ENCODE data around the gene KCP.

The KCP gene

DNA sequence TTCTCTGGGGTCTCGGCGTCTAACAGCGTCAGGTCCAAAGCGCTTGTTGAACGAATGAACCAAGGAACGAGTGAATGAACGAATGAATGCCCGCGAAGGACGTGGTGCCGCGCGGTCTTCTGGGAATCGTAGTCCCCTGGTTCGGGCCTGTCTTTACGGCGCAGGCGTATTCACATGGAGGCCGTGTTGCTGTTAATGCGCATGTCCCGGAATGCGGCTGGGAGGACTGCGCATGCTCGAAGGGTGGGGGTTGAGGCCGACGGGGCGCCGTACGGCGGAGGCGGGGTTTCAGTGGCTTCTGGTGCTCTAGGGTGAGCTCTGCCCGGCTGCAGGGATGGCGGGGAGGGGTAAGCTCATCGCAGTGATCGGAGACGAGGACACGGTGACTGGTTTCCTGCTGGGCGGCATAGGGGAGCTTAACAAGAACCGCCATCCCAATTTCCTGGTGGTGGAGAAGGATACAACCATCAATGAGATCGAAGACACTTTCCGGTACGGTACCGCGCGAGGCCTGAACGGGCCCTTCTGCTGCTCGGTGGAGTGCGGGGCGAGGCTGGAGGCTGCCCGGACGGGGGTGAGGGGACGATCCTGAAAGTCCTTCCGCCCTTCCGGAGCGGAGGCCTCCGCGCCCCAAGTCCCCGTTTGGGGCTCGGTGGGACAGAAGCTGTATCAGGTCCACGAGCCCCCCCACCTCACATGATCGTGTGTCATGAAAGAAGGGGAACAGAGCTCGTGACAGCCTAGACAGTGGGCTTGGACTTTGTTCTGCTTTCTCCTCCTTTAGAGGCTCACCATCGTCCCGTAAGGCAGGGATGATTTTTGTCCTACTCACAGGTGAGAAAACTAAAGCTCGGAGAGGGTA, 47.7 kb downstream of the KCP start, which contains the start of gene ATP6V1F:
TSS of gene ATP6V1F (plus strand) at position 286 of the 862 bp plus-strand sequence. CDS start at position 335, 49 bp downstream.
- no peak for TF ChIP-seq GATA3 (IDR thresholded peaks at IDR 0.05; ENCODE audit: low read depth, low read length)
- peak; percentile 32; the same call in 1 of the 2 replicates for TF ChIP-seq GATA2 (IDR thresholded peaks at IDR 0.05; ENCODE audit: low read depth, low read length)

DNA sequence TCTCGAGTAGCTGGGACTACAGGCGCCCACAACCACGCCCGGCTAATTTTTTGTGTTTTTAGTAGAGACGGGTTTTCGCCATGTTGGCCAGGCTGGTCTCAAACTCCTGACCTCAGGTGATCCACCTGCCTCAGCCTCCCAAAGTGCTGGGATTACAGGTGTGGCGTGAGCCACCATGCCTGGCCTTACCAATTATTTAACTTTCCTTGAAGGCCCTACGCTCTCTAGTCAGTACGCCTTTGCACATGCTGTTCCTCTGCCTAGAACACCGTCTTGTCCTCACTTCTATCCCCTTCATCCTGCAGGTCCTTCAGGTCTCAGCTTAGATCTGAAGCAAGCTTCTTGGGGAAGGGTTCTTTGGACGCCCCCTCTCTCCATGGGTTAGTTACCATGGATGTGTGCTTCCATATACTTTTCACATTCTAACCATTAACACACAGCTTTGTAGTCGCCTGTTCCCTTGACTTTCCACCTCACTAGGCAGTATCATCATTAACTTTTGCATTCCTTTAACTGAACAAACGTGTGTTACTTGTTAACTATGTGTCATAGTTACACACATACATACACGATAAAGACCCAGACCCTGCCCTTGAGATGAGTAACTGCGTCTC, 48.4 kb downstream of the KCP start:
- TF ChIP-seq GATA2 (IDR thresholded peaks at IDR 0.05; ENCODE audit: low read depth, low read length) (no peak), GATA3 (IDR thresholded peaks at IDR 0.05; ENCODE audit: low read depth, low read length) (no peak)

DNA sequence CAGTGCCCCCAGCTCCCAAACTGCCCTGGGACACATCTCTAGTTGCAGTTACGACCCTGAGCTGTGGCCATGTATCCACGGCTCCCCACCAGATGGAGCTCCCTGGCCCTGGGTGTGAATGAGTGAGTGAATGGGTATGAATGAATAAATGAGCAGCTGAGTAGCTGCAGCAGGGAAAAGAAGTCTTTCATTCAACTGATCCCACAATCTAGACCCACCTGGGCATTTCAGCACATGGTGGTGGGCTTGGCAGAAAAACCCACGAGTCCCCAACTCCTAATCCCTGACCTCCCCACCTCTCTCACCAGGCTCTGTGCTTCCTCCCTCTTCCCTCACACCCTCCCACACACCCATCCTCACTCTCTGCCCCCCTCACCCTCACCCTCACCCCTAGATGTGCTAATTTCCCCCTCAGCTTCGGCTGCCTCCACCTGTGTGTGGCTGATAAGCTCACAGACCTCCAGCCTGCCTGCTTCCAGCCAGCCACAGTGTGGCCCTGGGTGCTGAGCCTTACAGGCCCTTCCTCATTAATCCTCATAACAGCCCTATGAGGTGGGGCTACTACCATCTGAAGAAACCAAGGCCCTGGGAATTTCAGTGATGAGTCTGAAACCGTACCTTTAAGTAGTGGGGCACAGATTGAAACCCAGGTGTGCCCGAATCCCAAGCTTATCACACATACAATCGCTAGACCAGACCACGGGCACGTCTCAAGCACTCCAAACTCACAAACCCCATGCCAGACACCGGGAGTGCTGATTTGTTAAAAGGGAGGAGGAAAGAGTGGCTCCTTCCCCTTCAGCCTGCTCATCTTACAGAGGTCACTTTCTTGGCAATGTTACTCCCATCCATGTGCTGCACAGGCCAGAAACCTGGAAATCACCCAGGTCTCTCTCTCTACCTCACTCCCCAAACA, 50.1 kb downstream of the KCP start:
- no peak for TF ChIP-seq GATA2 (IDR thresholded peaks at IDR 0.05; ENCODE audit: low read depth, low read length)
- no peak for TF ChIP-seq GATA3 (IDR thresholded peaks at IDR 0.05; ENCODE audit: low read depth, low read length)

DNA sequence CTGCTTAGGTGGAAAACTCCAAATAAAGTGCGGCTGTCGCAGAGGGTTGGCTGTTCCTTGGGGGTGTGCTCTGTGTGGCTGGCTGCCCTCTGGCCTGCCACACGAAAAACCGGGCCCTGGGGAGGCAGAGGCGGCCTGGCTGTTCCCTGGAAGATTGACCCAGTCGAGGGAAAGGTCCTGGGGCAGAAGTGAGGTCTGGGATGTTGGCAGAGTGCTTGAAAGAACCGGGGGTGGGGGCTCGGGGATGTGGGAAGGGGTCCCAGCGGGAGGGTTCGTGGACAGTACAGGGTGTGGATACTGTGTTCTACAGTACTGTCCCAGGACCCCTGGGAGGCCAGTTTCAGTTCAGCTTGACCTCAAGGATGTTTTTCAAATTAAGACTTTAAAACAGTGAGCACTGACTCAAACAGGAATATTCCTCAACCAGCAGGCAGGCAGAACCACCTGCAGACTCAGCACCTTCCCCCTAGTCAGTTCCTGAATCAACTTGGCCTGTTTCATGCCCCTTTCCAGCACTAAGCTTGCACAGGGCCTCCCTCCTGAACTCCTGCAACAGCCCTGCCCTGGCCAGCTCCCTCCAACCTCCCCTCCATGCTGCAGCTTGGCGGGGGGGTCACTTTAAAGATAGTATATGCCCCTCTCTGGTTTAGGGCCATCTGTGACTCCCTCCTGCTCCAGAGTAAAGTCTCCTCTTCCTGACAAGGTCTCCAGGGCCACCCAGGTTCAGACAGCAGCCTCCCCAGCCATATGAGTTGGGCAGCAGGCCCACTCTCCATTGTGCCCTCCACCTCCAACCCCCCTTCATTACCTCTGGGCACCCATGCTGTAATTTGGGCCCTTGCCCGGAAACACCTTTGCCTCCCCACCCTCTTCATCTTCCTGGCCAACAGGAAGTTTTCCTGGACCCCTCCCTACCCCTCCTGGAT, 51.0 kb downstream of the KCP start:
- TF ChIP-seq GATA3 (IDR thresholded peaks at IDR 0.05; ENCODE audit: low read depth, low read length), result no peak
- no peak for TF ChIP-seq GATA2 (IDR thresholded peaks at IDR 0.05; ENCODE audit: low read depth, low read length)

DNA sequence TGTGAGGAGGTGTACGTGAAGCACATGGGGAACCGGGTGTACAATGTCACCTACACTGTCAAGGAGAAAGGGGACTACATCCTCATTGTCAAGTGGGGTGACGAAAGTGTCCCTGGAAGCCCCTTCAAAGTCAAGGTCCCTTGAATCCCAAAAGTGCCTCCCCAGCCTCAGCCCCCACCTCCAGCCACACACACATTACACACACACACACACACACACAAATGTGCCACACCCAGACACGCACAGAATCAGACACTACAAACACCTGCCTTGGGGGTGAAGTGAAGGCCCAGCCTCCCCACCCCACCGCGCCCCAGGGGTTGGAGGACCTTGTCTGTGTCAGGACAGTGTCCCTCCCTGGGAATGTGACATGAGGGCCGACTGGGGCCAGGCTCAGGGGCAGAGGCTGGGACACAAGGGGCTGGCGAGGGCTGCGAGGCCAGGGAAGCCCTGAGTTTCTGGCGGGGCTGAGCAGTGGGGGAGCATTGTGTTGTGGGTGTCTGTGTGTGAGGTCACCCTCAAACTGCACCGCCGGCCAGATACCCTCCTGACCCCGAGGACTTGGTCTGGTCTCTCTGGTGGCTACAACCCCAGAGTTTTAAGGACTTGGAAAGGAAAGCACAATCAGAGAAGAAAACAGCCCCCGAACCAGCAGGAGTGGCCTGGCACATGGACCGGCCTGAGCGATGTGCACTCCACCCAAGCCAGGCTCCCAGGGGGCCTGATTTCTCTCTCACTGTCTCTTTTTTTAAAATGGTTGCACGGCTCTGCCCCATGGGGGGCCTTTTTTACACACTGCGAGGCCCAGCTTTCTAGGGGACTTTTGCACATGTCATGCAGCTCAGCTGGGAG, 51.9 kb downstream of the KCP start:
- TF ChIP-seq GATA2 (IDR thresholded peaks at IDR 0.05; ENCODE audit: low read depth, low read length), result no peak
- no peak for TF ChIP-seq GATA3 (IDR thresholded peaks at IDR 0.05; ENCODE audit: low read depth, low read length)

DNA sequence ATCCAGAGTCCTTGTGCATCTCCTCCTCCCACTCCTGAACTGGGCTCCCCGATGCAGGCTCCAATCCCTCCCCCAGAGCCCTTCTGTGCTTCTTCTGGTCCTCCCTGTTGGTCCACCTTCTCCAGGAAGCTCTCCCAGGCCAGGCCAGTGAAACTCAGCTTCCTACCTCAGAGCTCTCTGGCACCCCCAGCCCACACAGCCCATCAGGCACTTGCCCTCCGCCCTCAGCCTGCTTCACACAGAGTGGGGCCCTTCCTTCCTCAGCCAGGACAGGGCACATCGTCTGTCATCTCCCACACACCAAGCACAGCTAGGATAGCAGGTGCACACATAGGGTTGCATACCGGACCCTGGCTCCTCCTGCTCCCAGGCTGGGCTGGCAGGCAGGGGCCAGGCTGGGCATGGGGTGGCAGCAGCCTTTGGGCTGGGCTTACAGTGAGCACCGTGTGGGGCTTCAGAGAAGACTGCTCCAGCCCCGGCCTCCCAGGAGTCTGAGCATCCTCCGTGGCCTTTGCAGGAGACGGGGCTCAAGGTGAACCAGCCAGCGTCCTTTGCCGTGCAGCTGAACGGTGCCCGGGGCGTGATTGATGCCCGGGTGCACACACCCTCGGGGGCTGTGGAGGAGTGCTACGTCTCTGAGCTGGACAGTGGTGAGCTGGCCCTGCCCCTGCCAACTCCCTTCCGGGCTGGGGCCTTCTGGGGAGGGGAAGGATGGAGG, 54.3 kb downstream of the KCP start:
- TF ChIP-seq GATA2 (IDR thresholded peaks at IDR 0.05; ENCODE audit: low read depth, low read length) (no peak), GATA3 (IDR thresholded peaks at IDR 0.05; ENCODE audit: low read depth, low read length) (no peak)

DNA sequence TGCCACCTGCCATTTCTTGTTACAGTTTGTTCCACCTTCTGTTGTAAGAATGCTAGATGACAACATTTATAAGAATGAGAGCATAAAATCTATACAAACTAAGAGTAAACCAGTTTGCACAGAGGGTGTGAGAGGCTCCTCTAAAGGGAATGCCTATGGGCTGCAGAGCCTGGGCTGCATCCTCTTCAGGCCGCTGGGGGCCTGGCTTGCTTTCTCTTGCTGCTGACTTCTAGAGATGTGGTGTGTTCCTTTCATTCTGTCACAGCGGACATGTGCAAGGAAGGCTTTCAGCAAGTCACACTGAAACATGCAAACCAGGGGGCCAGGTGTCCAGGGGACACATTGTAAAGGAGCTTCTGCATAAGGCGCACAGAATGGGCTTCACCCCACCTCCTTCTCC, 55.0 kb downstream of the KCP start:
- TF ChIP-seq GATA2 (IDR thresholded peaks at IDR 0.05; ENCODE audit: low read depth, low read length) (no peak), GATA3 (IDR thresholded peaks at IDR 0.05; ENCODE audit: low read depth, low read length) (no peak)

DNA sequence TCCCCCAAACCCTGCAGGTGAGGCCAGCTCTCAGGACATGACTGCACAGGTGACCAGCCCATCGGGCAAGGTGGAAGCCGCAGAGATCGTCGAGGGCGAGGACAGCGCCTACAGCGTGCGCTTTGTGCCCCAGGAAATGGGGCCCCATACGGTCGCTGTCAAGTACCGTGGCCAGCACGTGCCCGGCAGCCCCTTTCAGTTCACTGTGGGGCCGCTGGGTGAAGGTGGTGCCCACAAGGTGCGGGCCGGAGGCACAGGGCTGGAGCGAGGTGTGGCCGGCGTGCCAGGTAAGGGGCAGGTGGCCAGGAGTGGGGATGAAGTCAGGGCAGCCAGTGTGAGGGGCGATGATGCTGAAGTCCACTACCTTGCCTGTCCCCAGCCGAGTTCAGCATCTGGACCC, 56.1 kb downstream of the KCP start:
- no peak for TF ChIP-seq GATA3 (IDR thresholded peaks at IDR 0.05; ENCODE audit: low read depth, low read length)
- TF ChIP-seq GATA2 (IDR thresholded peaks at IDR 0.05; ENCODE audit: low read depth, low read length), result no peak

DNA sequence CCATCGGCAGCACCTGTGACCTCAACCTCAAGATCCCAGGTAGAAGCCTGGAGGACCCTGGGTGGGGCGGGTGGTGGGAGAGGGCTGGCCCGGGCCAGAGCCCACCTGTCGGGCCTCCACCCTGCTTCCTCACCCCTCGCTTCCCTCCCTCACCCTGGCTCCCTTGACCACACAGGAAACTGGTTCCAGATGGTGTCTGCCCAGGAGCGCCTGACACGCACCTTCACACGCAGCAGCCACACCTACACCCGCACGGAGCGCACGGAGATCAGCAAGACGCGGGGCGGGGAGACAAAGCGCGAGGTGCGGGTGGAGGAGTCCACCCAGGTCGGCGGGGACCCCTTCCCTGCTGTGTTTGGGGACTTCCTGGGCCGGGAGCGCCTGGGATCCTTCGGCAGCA, 56.7 kb downstream of the KCP start:
- TF ChIP-seq GATA2 (IDR thresholded peaks at IDR 0.05; ENCODE audit: low read depth, low read length) (no peak), GATA3 (IDR thresholded peaks at IDR 0.05; ENCODE audit: low read depth, low read length) (no peak)

DNA sequence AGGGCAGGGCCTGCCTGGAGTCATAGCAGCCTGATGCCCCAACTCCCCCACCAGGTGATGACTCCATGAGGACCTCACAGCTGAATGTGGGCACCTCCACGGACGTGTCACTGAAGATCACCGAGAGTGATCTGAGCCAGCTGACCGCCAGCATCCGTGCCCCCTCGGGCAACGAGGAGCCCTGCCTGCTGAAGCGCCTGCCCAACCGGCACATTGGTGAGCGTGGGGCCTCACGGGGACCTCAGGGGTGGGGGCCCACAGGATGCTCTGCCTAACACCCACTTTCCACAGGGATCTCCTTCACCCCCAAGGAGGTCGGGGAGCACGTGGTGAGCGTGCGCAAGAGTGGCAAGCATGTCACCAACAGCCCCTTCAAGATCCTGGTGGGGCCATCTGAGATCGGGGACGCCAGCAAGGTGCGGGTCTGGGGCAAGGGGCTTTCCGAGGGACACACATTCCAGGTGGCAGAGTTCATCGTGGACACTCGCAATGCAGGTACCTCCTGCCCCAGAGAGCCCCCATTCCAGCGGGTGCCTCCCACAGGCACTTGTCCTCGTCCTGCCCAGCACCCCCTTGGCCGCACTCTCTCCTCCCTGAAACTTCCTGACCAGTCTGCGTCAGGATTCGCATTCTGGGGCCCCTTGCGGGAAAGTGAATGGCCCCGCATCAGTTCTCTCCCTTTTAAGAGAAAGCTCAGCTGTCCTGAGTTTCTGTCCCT, 57.8 kb downstream of the KCP start:
- TF ChIP-seq GATA2 (IDR thresholded peaks at IDR 0.05; ENCODE audit: low read depth, low read length) (no peak), GATA3 (IDR thresholded peaks at IDR 0.05; ENCODE audit: low read depth, low read length) (no peak)
